K562 (cell line): Measurements from ENCODE around the gene RAB26. TPM values are rescaled to one million over a fixed set of nuclear protein-coding genes. Genes with fewer than 3 reads are reported as not detected.

ENCODE experiments used
- ATF6 ChIP-seq: sonication (generic); formaldehyde crosslinking; IDR thresholded peaks from 2 replicates; pipeline ENCODE4 v1.4.0; 2020; ENCODE audit warnings: mild to moderate bottlenecking, missing genetic modification reagents
- HNRNPL ChIP-seq: fragments of 200-400 bp; formaldehyde crosslinking; IDR thresholded peaks from 2 replicates; pipeline ENCODE4 v1.6.1; 2017; ENCODE audit warnings: low read depth, mild to moderate bottlenecking, low read length
- STAG1 ChIP-seq: sonication (generic); formaldehyde crosslinking; IDR thresholded peaks from 2 replicates; pipeline ENCODE4 v1.5.0; 2020; ENCODE audit warnings: missing genetic modification reagents, borderline replicate concordance
- UBTF ChIP-seq, 2 experiments: IDR thresholded peaks; 2 replicates each; pipeline ENCODE4 v1.6.1; 2012; ENCODE audit warnings: improper control_type of control experiment in 2 of 2, low read depth in 2 of 2, low read length in 2 of 2, borderline replicate concordance in 1 of 2
- XRCC4 ChIP-seq: IDR thresholded peaks from one replicate; pipeline ENCODE4 v1.6.1; 2011; ENCODE audit not compliant: insufficient read depth, insufficient read length; ENCODE audit errors: extremely low read depth
- ZBTB40 ChIP-seq, 2 experiments: fragments of 450-650 bp in 1 of 2; sonication (generic) in 1 of 2; formaldehyde crosslinking in 1 of 2; IDR thresholded peaks; 2 replicates each; pipeline versions ENCODE4 v1.7.1 to v1.9.0; 2016 to 2022; ENCODE audit warnings: inconsistent platforms in 1 of 2, mild to moderate bottlenecking in 1 of 2, missing genetic modification reagents in 1 of 2
- ZFP91 ChIP-seq: sonication (generic); formaldehyde crosslinking; IDR thresholded peaks from 2 replicates; pipeline ENCODE4 v1.8.0; 2022; ENCODE audit warnings: mild to moderate bottlenecking, missing genetic modification reagents
- ZNF140 ChIP-seq: fragments of 250-450 bp; sonication (Bioruptor Pico); IDR thresholded peaks from 2 replicates; pipeline ENCODE4 v1.8.0; 2021; ENCODE audit warnings: moderate library complexity, mild to moderate bottlenecking, inconsistent platforms
- ZNF436 ChIP-seq: fragments of 250-450, 450-650 bp; sonication (Bioruptor Pico); formaldehyde crosslinking; IDR thresholded peaks from 2 replicates; pipeline ENCODE4 v1.7.0; 2020; ENCODE audit warnings: mild to moderate bottlenecking
- ZNF695 ChIP-seq: fragments of 450-650 bp; formaldehyde crosslinking; IDR thresholded peaks from 2 replicates; pipeline ENCODE4 v1.4.0; 2020; ENCODE audit warnings: mild to moderate bottlenecking, moderate library complexity
- polyA plus RNA-seq, 8 experiments: library from polyadenylated mRNA; depleted of rRNA in 4 of 8; stranded (reverse) in 5 of 8; unstranded in 3 of 8; fragments of >200 nt; fragmentation: Nextera tagmentation in 2 of 8; fragmentation: Illumina TruSeq in 1 of 8; extraction: Ambion mirVana in 2 of 8; extraction: Trizol in 1 of 8; gene quantifications; 2 replicates each; pipeline versions ENCODE4 v1.2.1 to v1.2.3, GENCODE V29; 2011 to 2014; ENCODE audit warnings: inconsistent platforms in 1 of 8, missing spikeins in 1 of 8
- total RNA-seq, 7 experiments: library from RNA; depleted of rRNA in 6 of 7; stranded (reverse); fragments of >200 nt in 6 of 7; fragmentation: Illumina TruSeq in 2 of 7; extraction: Trizol in 2 of 7; gene quantifications; 2 replicates each; pipeline versions ENCODE4 v1.2.1 to v1.2.3, GENCODE V29; 2011 to 2021; ENCODE audit warnings: low replicate concordance in 1 of 7

The RAB26 gene
- total and polyA plus RNA-seq, 9 of the 15 experiments (the other 6 are each of a cell fraction or from before 2014, with no cell fraction given): 0.25 to 6.1 (median 2.1) TPM

GRCh38 chr16:2155977-2156848, 7.8 kb downstream of the RAB26 start (continued):
- TF ChIP-seq UBTF (IDR thresholded peaks at IDR 0.05; ENCODE audit: borderline replicate concordance in 1 of 2, low read depth in 2 of 2, low read length in 2 of 2): no peak
- TF ChIP-seq XRCC4: no peak
- TF ChIP-seq STAG1 (CRISPR knock-in tag): 0 out of 2 replicates have a peak, but pooled peaks have one; percentile 29
- TF ChIP-seq ZNF140: no peak
- peak; percentile 45 for TF ChIP-seq ZBTB40 (IDR thresholded peaks at IDR 0.05)
- TF ChIP-seq ZBTB40 (CRISPR knock-in tag; IDR thresholded peaks at IDR 0.05): no peak
- TF ChIP-seq ZNF695 (CRISPR knock-in tag): no peak
- no peak for TF ChIP-seq HNRNPL
- TF ChIP-seq ZFP91 (CRISPR knock-in tag): no peak
- no peak for TF ChIP-seq ATF6
- TF ChIP-seq ZNF436 (CRISPR knock-in tag): no peak
